ENCODE measurements around the gene STXBP6.

- TF ChIP-seq CTCF (IDR thresholded peaks at IDR 0.05) (no peak), POLR2A (IDR thresholded peaks at IDR 0.05) (no peak)
These were observed 288.8 kb downstream of the STXBP6 start for GRCh38 chr14:24761141-24761540.

All from uterus (tissue), 2 donors.